Astrocyte (in vitro differentiated cells and primary cell): ENCODE results near the gene CDH23. TPM values are rescaled to one million over a fixed set of nuclear protein-coding genes. Genes with fewer than 3 reads are reported as not detected.

Experiments used
- DNase-seq: peaks from one replicate; pipeline ENCODE4 v3.0.0-alpha.2; 2010; ENCODE audit warnings: low read depth
- FAIRE-seq: peaks from 2 replicates; lab custom pipeline; 2011; peaks lifted over from hg19 to GRCh38; lab: Jason Lieb, UNC
- H2AFZ ChIP-seq: 2 replicates; pipeline ENCODE4 v1.6.0; 2012; ENCODE audit warnings: low read depth, low read length, inconsistent platforms
- H3K27ac ChIP-seq: 2 replicates; pipeline ENCODE4 v1.5.1; 2011; ENCODE audit warnings: low read depth, low read length, inconsistent platforms
- H3K27me3 ChIP-seq: 2 replicates; pipeline ENCODE4 v1.6.0; 2011; ENCODE audit warnings: low read length, inconsistent platforms; ENCODE audit not compliant: insufficient read depth
- H3K36me3 ChIP-seq: 2 replicates; pipeline ENCODE4 v1.5.1; 2011; ENCODE audit warnings: low read length, inconsistent platforms; ENCODE audit not compliant: insufficient read depth
- H3K4me1 ChIP-seq: 2 replicates; pipeline ENCODE4 v1.5.1; 2011; ENCODE audit warnings: low read length, inconsistent platforms; ENCODE audit not compliant: insufficient read depth
- H3K4me2 ChIP-seq: 2 replicates; pipeline ENCODE4 v1.6.0; 2012; ENCODE audit warnings: low read length, inconsistent platforms
- H3K4me3 ChIP-seq: 2 replicates; pipeline ENCODE4 v1.5.1; 2011; ENCODE audit warnings: low read depth, mild to moderate bottlenecking, low read length, inconsistent platforms; ENCODE audit not compliant: insufficient read depth
- H3K79me2 ChIP-seq: 2 replicates; pipeline ENCODE4 v1.6.0; 2012; ENCODE audit warnings: mild to moderate bottlenecking, low read length, inconsistent platforms; ENCODE audit not compliant: insufficient read depth
- H3K9ac ChIP-seq: 2 replicates; pipeline ENCODE4 v1.6.0; 2012; ENCODE audit warnings: mild to moderate bottlenecking, low read length, inconsistent platforms
- H3K9me3 ChIP-seq: 2 replicates; pipeline ENCODE4 v1.5.1; 2012; ENCODE audit warnings: low read depth, mild to moderate bottlenecking, low read length, inconsistent platforms; ENCODE audit not compliant: insufficient read depth
- H4K20me1 ChIP-seq: 2 replicates; pipeline ENCODE4 v1.6.0; 2012; ENCODE audit warnings: low read length, inconsistent platforms; ENCODE audit not compliant: insufficient read depth
- H3K27ac Mint-ChIP-seq: one replicate; pipeline ENCODE4 v1.8.0; 2021; ENCODE audit warnings: mild to moderate bottlenecking, mixed read lengths; ENCODE audit not compliant: unreplicated experiment
- H3K27me3 Mint-ChIP-seq: one replicate; pipeline ENCODE4 v1.8.0; 2021; ENCODE audit warnings: low read depth, mixed read lengths; ENCODE audit not compliant: unreplicated experiment
- H3K36me3 Mint-ChIP-seq: one replicate; pipeline ENCODE4 v1.8.0; 2021; ENCODE audit warnings: low read depth, mixed read lengths; ENCODE audit not compliant: unreplicated experiment
- H3K4me1 Mint-ChIP-seq: one replicate; pipeline ENCODE4 v1.8.0; 2021; ENCODE audit warnings: low read depth, mixed read lengths; ENCODE audit not compliant: unreplicated experiment
- H3K4me3 Mint-ChIP-seq: one replicate; pipeline ENCODE4 v1.8.0; 2021; ENCODE audit warnings: mild to moderate bottlenecking, moderate library complexity, mixed read lengths; ENCODE audit not compliant: unreplicated experiment
- H3K9me3 Mint-ChIP-seq: one replicate; pipeline ENCODE4 v1.8.0; 2021; ENCODE audit warnings: mild to moderate bottlenecking, mixed read lengths; ENCODE audit not compliant: unreplicated experiment
- EZH2 ChIP-seq: IDR thresholded peaks from 2 replicates; pipeline ENCODE4 v1.6.1; 2012; ENCODE audit warnings: mild to moderate bottlenecking, low read length, inconsistent platforms; ENCODE audit not compliant: insufficient read depth
- total RNA-seq: library from RNA; stranded (reverse); gene quantifications from 2 replicates; pipeline ENCODE4 v1.2.1, GENCODE V29; 2021
- TF ChIP-seq, protein P1 (sequence below): IDR thresholded peaks from 2 replicates; pipeline ENCODE4 v1.5.1; 2011; ENCODE audit warnings: low read depth, mild to moderate bottlenecking, inconsistent platforms, low read length, moderate library complexity; ENCODE audit not compliant: insufficient read depth

Gene CDH23
- total RNA-seq, 1 donor from 2014 or later, result not detected

DNA sequence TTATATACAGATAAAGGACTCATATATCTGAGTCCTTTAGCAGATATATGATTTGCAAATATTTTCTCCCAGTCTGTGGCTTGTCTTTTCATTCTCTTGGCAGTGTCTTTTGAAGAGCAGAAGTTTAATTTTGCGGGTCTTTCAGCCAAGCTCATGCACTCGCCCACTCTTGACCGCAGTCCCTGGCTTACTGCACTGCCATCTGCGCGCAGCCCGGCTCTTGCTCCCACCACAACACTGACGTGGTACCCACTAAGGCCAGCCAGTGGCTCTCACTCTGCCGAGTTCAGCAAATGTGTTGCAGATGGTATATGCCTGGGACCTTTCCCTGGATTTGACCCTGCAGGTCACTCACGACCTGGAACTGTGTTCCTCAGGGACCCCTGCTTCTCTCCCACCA lies 74.3 kb downstream of the CDH23 start:
- H3K4me3 Mint-ChIP-seq, result no peak overlapping the region

DNA sequence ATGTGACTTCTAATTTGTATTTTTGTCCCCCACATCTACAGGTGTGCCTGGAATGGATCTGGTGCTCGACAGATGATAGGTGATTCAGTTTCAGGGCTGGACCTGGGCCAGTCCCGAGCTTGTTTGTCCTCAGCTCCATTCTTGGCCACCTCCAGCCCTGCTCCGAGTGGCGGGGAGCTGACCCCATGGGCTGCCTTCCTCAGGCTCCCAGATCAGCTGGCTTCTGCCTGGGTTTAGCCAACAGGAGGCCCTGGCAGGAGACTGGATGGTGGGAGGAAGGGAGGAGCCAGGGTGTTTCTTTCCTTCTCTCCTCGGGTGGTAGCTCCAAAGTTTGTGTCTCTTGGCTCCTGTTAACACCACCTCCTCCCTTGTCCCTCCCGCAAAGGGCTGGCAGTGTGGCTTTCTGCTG lies 75.2 kb downstream of the CDH23 start:
- H3K4me3 ChIP-seq, result no peak overlapping the region
- H3K4me1 Mint-ChIP-seq, result no peaks in the 10 kb centered on the region
- H4K20me1 ChIP-seq, result no peaks in the 10 kb centered on the region
- FAIRE-seq, result no peak
- no peaks in the 10 kb centered on the region for H3K79me2 ChIP-seq
- H3K27ac ChIP-seq, result no peak overlapping the region
- H3K36me3 ChIP-seq, result no peaks in the 10 kb centered on the region
- no peak overlapping the region for H3K4me3 Mint-ChIP-seq
- no peak for DNase-seq
- peaks cover 12% of the 10 kb centered on the region for H3K27me3 ChIP-seq
- no peak overlapping the region for H3K9ac ChIP-seq
- no peaks in the 10 kb centered on the region for H3K4me1 ChIP-seq
- no peaks in the 10 kb centered on the region for H3K9me3 ChIP-seq
- no peaks in the 10 kb centered on the region for H3K9me3 Mint-ChIP-seq
- peaks cover 40% of the 10 kb centered on the region for H3K27me3 Mint-ChIP-seq
- no peaks in the 10 kb centered on the region for H3K36me3 Mint-ChIP-seq
- no peak overlapping the region for H3K4me2 ChIP-seq
- no peak overlapping the region for H3K27ac Mint-ChIP-seq
- H2AFZ ChIP-seq, result no peak overlapping the region
- no peak for TF ChIP-seq EZH2
- TF ChIP-seq, protein P1, sequence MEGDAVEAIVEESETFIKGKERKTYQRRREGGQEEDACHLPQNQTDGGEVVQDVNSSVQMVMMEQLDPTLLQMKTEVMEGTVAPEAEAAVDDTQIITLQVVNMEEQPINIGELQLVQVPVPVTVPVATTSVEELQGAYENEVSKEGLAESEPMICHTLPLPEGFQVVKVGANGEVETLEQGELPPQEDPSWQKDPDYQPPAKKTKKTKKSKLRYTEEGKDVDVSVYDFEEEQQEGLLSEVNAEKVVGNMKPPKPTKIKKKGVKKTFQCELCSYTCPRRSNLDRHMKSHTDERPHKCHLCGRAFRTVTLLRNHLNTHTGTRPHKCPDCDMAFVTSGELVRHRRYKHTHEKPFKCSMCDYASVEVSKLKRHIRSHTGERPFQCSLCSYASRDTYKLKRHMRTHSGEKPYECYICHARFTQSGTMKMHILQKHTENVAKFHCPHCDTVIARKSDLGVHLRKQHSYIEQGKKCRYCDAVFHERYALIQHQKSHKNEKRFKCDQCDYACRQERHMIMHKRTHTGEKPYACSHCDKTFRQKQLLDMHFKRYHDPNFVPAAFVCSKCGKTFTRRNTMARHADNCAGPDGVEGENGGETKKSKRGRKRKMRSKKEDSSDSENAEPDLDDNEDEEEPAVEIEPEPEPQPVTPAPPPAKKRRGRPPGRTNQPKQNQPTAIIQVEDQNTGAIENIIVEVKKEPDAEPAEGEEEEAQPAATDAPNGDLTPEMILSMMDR, result no peak

More for the DNA sequence above, 74.3 kb downstream of the CDH23 start:
- no peak overlapping the region for H3K4me3 ChIP-seq
- H3K4me1 ChIP-seq, result no peaks in the 10 kb centered on the region
- H3K4me2 ChIP-seq, result no peak overlapping the region
- no peak overlapping the region for H2AFZ ChIP-seq
- Mint-ChIP-seq H3K4me1 (no peaks in the 10 kb centered on the region), H3K27ac (no peak overlapping the region), H3K27me3 (peaks cover 32% of the 10 kb centered on the region), H3K36me3 (no peaks in the 10 kb centered on the region), H3K9me3 (no peaks in the 10 kb centered on the region)
- no peak for TF ChIP-seq EZH2
- TF ChIP-seq, protein P1, result no peak
- no peaks in the 10 kb centered on the region for H3K9me3 ChIP-seq
- H3K9ac ChIP-seq, result no peak overlapping the region
- no peaks in the 10 kb centered on the region for H3K79me2 ChIP-seq
- DNase-seq (no peak), FAIRE-seq (no peak)
- no peaks in the 10 kb centered on the region for H4K20me1 ChIP-seq
- H3K36me3 ChIP-seq, result no peaks in the 10 kb centered on the region
- H3K27me3 ChIP-seq, result peaks cover 16% of the 10 kb centered on the region
- no peak overlapping the region for H3K27ac ChIP-seq

DNA sequence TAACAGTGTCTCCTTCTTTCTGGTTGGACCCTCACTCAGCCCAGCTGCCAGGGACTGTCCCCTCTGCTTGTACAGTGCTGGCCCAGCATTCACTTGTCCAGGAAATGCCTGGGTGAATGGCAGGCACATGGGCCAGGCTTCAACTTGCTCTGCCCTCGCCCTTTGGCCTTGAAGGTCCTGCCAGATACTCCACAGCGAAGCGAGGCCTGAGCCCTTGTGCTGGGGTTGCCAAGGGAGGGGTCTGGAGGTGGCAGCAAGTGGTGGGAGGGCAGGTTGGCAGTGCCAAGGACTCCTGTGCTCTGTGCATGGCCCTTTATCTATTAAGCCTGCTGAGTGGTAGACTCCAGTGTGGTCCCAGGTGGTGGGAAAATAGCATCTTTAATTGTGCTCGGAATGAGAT lies 75.7 kb downstream of the CDH23 start:
- Mint-ChIP-seq H3K9me3 (peaks cover 1% of the 10 kb centered on the region), H3K4me3 (no peak overlapping the region), H3K27me3 (peaks cover 45% of the 10 kb centered on the region), H3K4me1 (no peaks in the 10 kb centered on the region), H3K36me3 (no peaks in the 10 kb centered on the region), H3K27ac (no peak overlapping the region)
- Histone ChIP-seq H3K79me2 (no peaks in the 10 kb centered on the region), H3K36me3 (no peaks in the 10 kb centered on the region), H3K9ac (no peak overlapping the region), H3K27ac (no peak overlapping the region), H3K27me3 (peaks cover 14% of the 10 kb centered on the region), H3K9me3 (no peaks in the 10 kb centered on the region), H3K4me1 (no peaks in the 10 kb centered on the region), H2AFZ (no peak overlapping the region), H3K4me2 (no peak overlapping the region), H4K20me1 (no peaks in the 10 kb centered on the region), H3K4me3 (no peak overlapping the region)
- FAIRE-seq (no peak), DNase-seq (no peak)
- TF ChIP-seq EZH2, result no peak
- TF ChIP-seq, protein P1, result no peak
